Vagina (tissue), 2 donors: ENCODE data around the gene RHBG.

ENCODE experiments used
- POLR2A ChIP-seq, 2 donors: fragments of 450-650 bp; IDR thresholded peaks; one replicate each; pipeline ENCODE4 v1.6.1; 2017; ENCODE audit warnings: antibody characterized with exemption in 2 of 2, mild to moderate bottlenecking in 2 of 2, moderate library complexity in 2 of 2
- POLR2AphosphoS5 ChIP-seq, 2 donors: sonication (generic); formaldehyde crosslinking; IDR thresholded peaks; one replicate each; pipeline ENCODE4 v1.9.0; 2017; ENCODE audit warnings: antibody characterized with exemption in 2 of 2, mild to moderate bottlenecking in 2 of 2, low read depth in 1 of 2; ENCODE audit not compliant: insufficient read depth in 1 of 2
- TF ChIP-seq, protein P1 (sequence below), 3 experiments: fragments of 450-650 bp in 2 of 3; fragments of 200-600 bp in 1 of 3; sonication (generic) in 1 of 3; IDR thresholded peaks; one replicate each; pipeline ENCODE4 v1.5.1; 2017 to 2019; ENCODE audit warnings: antibody characterized with exemption in 3 of 3, mild to moderate bottlenecking in 2 of 3, moderate library complexity in 2 of 3

DNA sequence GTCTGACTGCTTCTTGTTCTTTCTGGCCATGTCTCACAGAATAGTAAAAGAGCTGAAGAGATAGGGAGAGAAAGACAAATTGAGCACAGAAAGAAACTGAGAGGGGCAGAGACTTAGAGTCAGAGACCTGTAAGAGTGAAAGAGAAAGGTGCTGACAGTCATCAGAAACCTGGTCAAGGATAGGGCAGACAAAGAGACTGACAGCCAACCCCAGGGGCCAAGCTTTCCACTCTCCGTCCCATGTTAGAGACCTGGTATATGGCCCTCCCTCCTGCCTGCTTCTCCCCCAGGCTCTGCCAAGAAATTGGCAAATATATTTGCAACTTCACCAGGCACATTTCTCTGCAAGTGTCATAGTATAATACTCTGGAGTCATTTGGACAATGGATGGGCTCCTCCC lies 64.6 kb downstream of the RHBG start:
- TF ChIP-seq, protein P1, sequence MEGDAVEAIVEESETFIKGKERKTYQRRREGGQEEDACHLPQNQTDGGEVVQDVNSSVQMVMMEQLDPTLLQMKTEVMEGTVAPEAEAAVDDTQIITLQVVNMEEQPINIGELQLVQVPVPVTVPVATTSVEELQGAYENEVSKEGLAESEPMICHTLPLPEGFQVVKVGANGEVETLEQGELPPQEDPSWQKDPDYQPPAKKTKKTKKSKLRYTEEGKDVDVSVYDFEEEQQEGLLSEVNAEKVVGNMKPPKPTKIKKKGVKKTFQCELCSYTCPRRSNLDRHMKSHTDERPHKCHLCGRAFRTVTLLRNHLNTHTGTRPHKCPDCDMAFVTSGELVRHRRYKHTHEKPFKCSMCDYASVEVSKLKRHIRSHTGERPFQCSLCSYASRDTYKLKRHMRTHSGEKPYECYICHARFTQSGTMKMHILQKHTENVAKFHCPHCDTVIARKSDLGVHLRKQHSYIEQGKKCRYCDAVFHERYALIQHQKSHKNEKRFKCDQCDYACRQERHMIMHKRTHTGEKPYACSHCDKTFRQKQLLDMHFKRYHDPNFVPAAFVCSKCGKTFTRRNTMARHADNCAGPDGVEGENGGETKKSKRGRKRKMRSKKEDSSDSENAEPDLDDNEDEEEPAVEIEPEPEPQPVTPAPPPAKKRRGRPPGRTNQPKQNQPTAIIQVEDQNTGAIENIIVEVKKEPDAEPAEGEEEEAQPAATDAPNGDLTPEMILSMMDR (IDR thresholded peaks at IDR 0.05): no peak
- TF ChIP-seq POLR2AphosphoS5 (IDR thresholded peaks at IDR 0.05; ENCODE audit: insufficient read depth in 1 of 2, low read depth in 1 of 2) (no peak), POLR2A (IDR thresholded peaks at IDR 0.05) (no peak)
